Measurements from ENCODE around the gene PTPRN2. TPM values are rescaled to one million over a fixed set of nuclear protein-coding genes. Genes with fewer than 3 reads are reported as not detected.

PTPRN2 gene
- total and polyA plus RNA-seq, 8 donors = 4.9 to 136 (median 46.8) TPM

- WGBS, 5 donors = 67 to 90% (median 87%) methylated on average over 1 of the region's 1 CpG
- H3K27me3 ChIP-seq = peaks cover 0 to 23% (median 0%) of the 10 kb centered on the region in 3 donors
- TF ChIP-seq EP300 (IDR thresholded peaks at IDR 0.05) (no peak), POLR2A (IDR thresholded peaks at IDR 0.05) (no peak), POLR2AphosphoS5 (IDR thresholded peaks at IDR 0.05) (no peak)
- TF ChIP-seq, protein P1, sequence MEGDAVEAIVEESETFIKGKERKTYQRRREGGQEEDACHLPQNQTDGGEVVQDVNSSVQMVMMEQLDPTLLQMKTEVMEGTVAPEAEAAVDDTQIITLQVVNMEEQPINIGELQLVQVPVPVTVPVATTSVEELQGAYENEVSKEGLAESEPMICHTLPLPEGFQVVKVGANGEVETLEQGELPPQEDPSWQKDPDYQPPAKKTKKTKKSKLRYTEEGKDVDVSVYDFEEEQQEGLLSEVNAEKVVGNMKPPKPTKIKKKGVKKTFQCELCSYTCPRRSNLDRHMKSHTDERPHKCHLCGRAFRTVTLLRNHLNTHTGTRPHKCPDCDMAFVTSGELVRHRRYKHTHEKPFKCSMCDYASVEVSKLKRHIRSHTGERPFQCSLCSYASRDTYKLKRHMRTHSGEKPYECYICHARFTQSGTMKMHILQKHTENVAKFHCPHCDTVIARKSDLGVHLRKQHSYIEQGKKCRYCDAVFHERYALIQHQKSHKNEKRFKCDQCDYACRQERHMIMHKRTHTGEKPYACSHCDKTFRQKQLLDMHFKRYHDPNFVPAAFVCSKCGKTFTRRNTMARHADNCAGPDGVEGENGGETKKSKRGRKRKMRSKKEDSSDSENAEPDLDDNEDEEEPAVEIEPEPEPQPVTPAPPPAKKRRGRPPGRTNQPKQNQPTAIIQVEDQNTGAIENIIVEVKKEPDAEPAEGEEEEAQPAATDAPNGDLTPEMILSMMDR (IDR thresholded peaks at IDR 0.05) = no peak
These were observed 1062.9 kb downstream of the PTPRN2 start for GRCh38 chr7:157524731-157525130.

GRCh38 chr7:157523766-157524421 lies 1063.7 kb downstream of the PTPRN2 start:
- 73 to 90% (median 83%) methylated on average over 3 to 20 of the region's 20 CpGs for WGBS, 5 donors
- Histone ChIP-seq H3K36me3 (no peaks in the 10 kb centered on the region), H3K27me3 (peaks cover 0 to 29% (median 0%) of the 10 kb centered on the region in 3 donors), H3K4me1 (no peaks in the 10 kb centered on the region), H3K27ac (no peak overlapping the region), H3K9me3 (peaks cover 0 to 11% (median 2%) of the 10 kb centered on the region in 4 donors), H3K4me3 (no peak overlapping the region)
- peak in 1 of 2 donors; percentile 17 for DNase-seq
- intact Hi-C loops (cut with DNase I; ENCODE audit: low total_unique reads) = no loop called here
- TF ChIP-seq, protein P1 (IDR thresholded peaks at IDR 0.05) = no peak
- TF ChIP-seq EP300 (IDR thresholded peaks at IDR 0.05) = no peak
- TF ChIP-seq POLR2A (IDR thresholded peaks at IDR 0.05) = no peak
- TF ChIP-seq POLR2AphosphoS5 (IDR thresholded peaks at IDR 0.05) = no peak

More at GRCh38 chr7:157524731-157525130, 1062.9 kb downstream of the PTPRN2 start:
- H3K9me3 ChIP-seq = peaks cover 0 to 19% (median 6%) of the 10 kb centered on the region in 4 donors
- no peak overlapping the region for H3K4me3 ChIP-seq
- H3K36me3 ChIP-seq = no peaks in the 10 kb centered on the region
- DNase-seq = no peak
- H3K27ac ChIP-seq = no peak overlapping the region
- intact Hi-C loops (cut with DNase I; ENCODE audit: low total_unique reads) = no loop called here
- no peaks in the 10 kb centered on the region for H3K4me1 ChIP-seq

GRCh38 chr7:157523371-157523765 lies 1064.3 kb downstream of the PTPRN2 start:
- peak in 1 of 2 donors; percentile 9 for DNase-seq
- TF ChIP-seq, protein P1 (IDR thresholded peaks at IDR 0.05) = no peak
- TF ChIP-seq POLR2A (IDR thresholded peaks at IDR 0.05) = no peak
- WGBS, 5 donors = 78 to 93% (median 84%) methylated on average over 7 to 13 of the region's 13 CpGs

DNA sequence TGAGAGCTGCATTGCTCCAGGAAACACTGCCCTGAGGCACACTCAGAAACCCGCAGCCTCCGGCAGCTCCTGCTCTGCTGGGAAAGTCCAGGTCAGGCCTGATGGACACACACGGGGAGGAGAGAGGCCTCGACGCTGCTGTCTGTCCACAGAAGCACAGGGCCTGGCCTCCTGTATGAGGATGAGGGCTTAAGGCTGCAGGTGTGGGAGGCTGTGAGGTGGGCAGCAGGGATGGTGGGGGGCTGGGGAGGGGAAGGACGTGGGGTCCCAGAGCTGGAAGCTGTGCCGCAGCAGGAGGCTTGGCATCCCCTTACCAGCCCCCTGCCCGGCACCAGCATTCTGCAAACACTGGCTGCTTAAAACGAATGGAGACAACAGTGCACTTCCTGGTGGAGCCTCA lies 1064.7 kb downstream of the PTPRN2 start:
- Histone ChIP-seq H3K36me3 (no peaks in the 10 kb centered on the region), H3K4me1 (no peaks in the 10 kb centered on the region), H3K27me3 (peaks cover 0 to 31% (median 0%) of the 10 kb centered on the region in 3 donors), H3K9me3 (peaks cover 0 to 9% (median 0%) of the 10 kb centered on the region in 4 donors), H3K4me3 (no peak overlapping the region), H3K27ac (no peak overlapping the region)
- DNase-seq = peak in 1 of 2 donors; percentile 13
- TF ChIP-seq EP300 (IDR thresholded peaks at IDR 0.05) = no peak
- no peak for TF ChIP-seq POLR2AphosphoS5 (IDR thresholded peaks at IDR 0.05)
- TF ChIP-seq, protein P1 (IDR thresholded peaks at IDR 0.05) = no peak
- no peak for TF ChIP-seq POLR2A (IDR thresholded peaks at IDR 0.05)
- intact Hi-C loops (cut with DNase I; ENCODE audit: low total_unique reads) = no loop called here
- WGBS, 5 donors = 42 to 67% (median 55%) methylated on average over 8 to 9 of the region's 9 CpGs

More at GRCh38 chr7:157523371-157523765, 1064.3 kb downstream of the PTPRN2 start:
- Histone ChIP-seq H3K27me3 (peaks cover 0 to 29% (median 0%) of the 10 kb centered on the region in 3 donors), H3K27ac (no peak overlapping the region), H3K4me1 (no peaks in the 10 kb centered on the region), H3K36me3 (no peaks in the 10 kb centered on the region), H3K9me3 (peaks cover 0 to 9% (median 0%) of the 10 kb centered on the region in 4 donors), H3K4me3 (no peak overlapping the region)
- intact Hi-C loops (cut with DNase I; ENCODE audit: low total_unique reads) = no loop called here
